Liver (tissue), 9 donors: Measurements from ENCODE around the gene MYBPC1. TPM values are rescaled to one million over a fixed set of nuclear protein-coding genes. Genes with fewer than 3 reads are reported as not detected.
"Not testable (repeated sequence)": the region's sequence is repeated elsewhere in the genome, so short reads cannot be mapped to it uniquely, and the experiment has no call there.

ENCODE experiments used
- DNase-seq: peaks from one replicate; pipeline ENCODE4 v3.0.0-alpha.2; 2017; ENCODE audit warnings: low spot score
- H3K27ac ChIP-seq, 2 donors: one replicate each; pipeline ENCODE4 v1.7.0; 2013; ENCODE audit warnings: inconsistent platforms in 2 of 2, low read length in 2 of 2, control low read depth in 1 of 2, low read depth in 1 of 2, mild to moderate bottlenecking in 1 of 2
- H3K27me3 ChIP-seq, 4 donors: one replicate each; pipeline versions ENCODE4 v1.6.1 to v1.7.0; 2013; ENCODE audit warnings: low read length in 3 of 4, inconsistent platforms in 1 of 4, mild to moderate bottlenecking in 1 of 4, moderate library complexity in 1 of 4; ENCODE audit not compliant: control insufficient read depth in 4 of 4, insufficient read depth in 4 of 4
- H3K36me3 ChIP-seq, 4 donors: one replicate each; pipeline versions ENCODE4 v1.6.1 to v1.7.0; 2013; ENCODE audit warnings: low read length in 3 of 4, mild to moderate bottlenecking in 3 of 4, low read depth in 1 of 4, moderate library complexity in 1 of 4; ENCODE audit not compliant: control insufficient read depth in 4 of 4, insufficient read depth in 3 of 4
- H3K4me1 ChIP-seq, 4 donors: one replicate each; pipeline versions ENCODE4 v1.6.1 to v1.7.0; 2013; ENCODE audit warnings: low read length in 3 of 4, mild to moderate bottlenecking in 3 of 4, moderate library complexity in 1 of 4; ENCODE audit not compliant: control insufficient read depth in 4 of 4, insufficient read depth in 4 of 4
- H3K4me3 ChIP-seq, 3 donors: one replicate each; pipeline versions ENCODE4 v1.6.1 to v1.7.0; 2013; ENCODE audit warnings: low read length in 3 of 3, control low read depth in 1 of 3, low read depth in 1 of 3, mild to moderate bottlenecking in 1 of 3
- H3K9ac ChIP-seq, 2 donors: one replicate each; pipeline ENCODE4 v1.7.0; 2013; ENCODE audit warnings: low read length in 2 of 2, mild to moderate bottlenecking in 2 of 2, moderate library complexity in 2 of 2, control low read depth in 1 of 2, low read depth in 1 of 2
- H3K9me3 ChIP-seq, 4 donors: one replicate each; pipeline versions ENCODE4 v1.6.1 to v1.7.0; 2013; ENCODE audit warnings: low read length in 3 of 4; ENCODE audit not compliant: control insufficient read depth in 4 of 4
- EGR1 ChIP-seq, 2 donors: IDR thresholded peaks; 2 replicates each; pipeline ENCODE4 v1.6.1; 2016 to 2018; ENCODE audit warnings: antibody characterized with exemption in 2 of 2, low read depth in 2 of 2
- FOXA1 ChIP-seq: IDR thresholded peaks from 2 replicates; pipeline ENCODE4 v1.6.1; 2016; ENCODE audit warnings: antibody characterized with exemption
- FOXA2 ChIP-seq: IDR thresholded peaks from 2 replicates; pipeline ENCODE4 v1.6.1; 2016; ENCODE audit warnings: antibody characterized with exemption
- GABPA ChIP-seq, 2 donors: IDR thresholded peaks in 1 of 2; conservative IDR thresholded peaks in 1 of 2; 2 replicates each; pipeline ENCODE4 v1.6.1; 2016; ENCODE audit warnings: antibody characterized with exemption in 2 of 2, mild to moderate bottlenecking in 1 of 2, moderate library complexity in 1 of 2
- HNF4A ChIP-seq, 2 donors: conservative IDR thresholded peaks; 2 replicates each; pipeline ENCODE4 v1.6.1; 2016; ENCODE audit warnings: antibody characterized with exemption in 2 of 2, mild to moderate bottlenecking in 2 of 2
- HNF4G ChIP-seq: IDR thresholded peaks from 2 replicates; pipeline ENCODE4 v1.6.1; 2016; ENCODE audit warnings: antibody characterized with exemption
- JUND ChIP-seq, 2 donors: IDR thresholded peaks; 2 replicates each; pipeline ENCODE4 v1.6.1; 2016; ENCODE audit warnings: antibody characterized with exemption in 2 of 2
- NR2F2 ChIP-seq: IDR thresholded peaks from 2 replicates; pipeline ENCODE4 v1.6.1; 2016; ENCODE audit warnings: antibody characterized with exemption
- RAD21 ChIP-seq, 2 donors: IDR thresholded peaks; 2 replicates each; pipeline ENCODE4 v1.6.1; 2016; ENCODE audit warnings: antibody characterized with exemption in 2 of 2, mild to moderate bottlenecking in 2 of 2
- RXRA ChIP-seq, 2 donors: IDR thresholded peaks; 2 replicates each; pipeline ENCODE4 v1.6.1; 2017 to 2018; ENCODE audit warnings: antibody characterized with exemption in 2 of 2, mild to moderate bottlenecking in 1 of 2
- SP1 ChIP-seq: IDR thresholded peaks from 2 replicates; pipeline ENCODE4 v1.6.1; 2018; ENCODE audit warnings: antibody characterized with exemption, mild to moderate bottlenecking
- TAF1 ChIP-seq: conservative IDR thresholded peaks from 2 replicates; pipeline ENCODE4 v1.6.1; 2016; ENCODE audit warnings: antibody characterized with exemption, mild to moderate bottlenecking
- YY1 ChIP-seq: IDR thresholded peaks from 2 replicates; pipeline ENCODE4 v1.6.1; 2016; ENCODE audit warnings: antibody characterized with exemption, mild to moderate bottlenecking
- WGBS: extraction: QIAGEN DNeasy Blood & Tissue Kit; methylation state at CpG from one replicate; pipeline ENCODE4 v1.1.7; 2013; 5-methylcytosine and 5-hydroxymethylcytosine counted together
- polyA plus RNA-seq, 2 donors: library from polyadenylated mRNA; stranded (reverse) in 1 of 2; unstranded in 1 of 2; fragments of 200-250 nt in 1 of 2; fragments of >200 nt in 1 of 2; fragmentation: Nextera tagmentation in 1 of 2; extraction: Ambion mirVana in 1 of 2; gene quantifications; one replicate each; pipeline versions ENCODE4 v1.2.1 to v1.2.3, GENCODE V29; 2013 to 2015
- total RNA-seq, 2 donors: library from RNA; depleted of rRNA; stranded (reverse); fragments of >200 nt; gene quantifications; one replicate each; pipeline ENCODE4 v1.2.3, GENCODE V29; 2014
- TF ChIP-seq, protein P1 (sequence below): IDR thresholded peaks from 2 replicates; pipeline ENCODE4 v1.6.1; 2016; ENCODE audit warnings: antibody characterized with exemption
- TF ChIP-seq, protein P2 (sequence below): IDR thresholded peaks from 2 replicates; pipeline ENCODE4 v1.6.1; 2016; ENCODE audit warnings: antibody characterized with exemption
- TF ChIP-seq, protein P3 (sequence below): IDR thresholded peaks from 2 replicates; pipeline ENCODE4 v1.6.1; 2016; ENCODE audit warnings: antibody characterized with exemption, mild to moderate bottlenecking
- TF ChIP-seq, protein P4 (sequence below): fragments of 150-350 bp; IDR thresholded peaks from 2 replicates; pipeline ENCODE4 v1.5.1; 2017; ENCODE audit warnings: improper control_type of control experiment, low read depth, low read length; ENCODE audit not compliant: missing input control
- TF ChIP-seq, protein P5 (sequence below): IDR thresholded peaks from 2 replicates; pipeline ENCODE4 v1.6.1; 2016; ENCODE audit warnings: antibody characterized with exemption
- donor health status: healthy.
- donor health status: healthy.
- donor health status: healthy.
- donor health status: healthy.
- donor health status: healthy.

The MYBPC1 gene
- total and polyA plus RNA-seq, 4 donors, result under 0.01 TPM; not detected in 3

DNA sequence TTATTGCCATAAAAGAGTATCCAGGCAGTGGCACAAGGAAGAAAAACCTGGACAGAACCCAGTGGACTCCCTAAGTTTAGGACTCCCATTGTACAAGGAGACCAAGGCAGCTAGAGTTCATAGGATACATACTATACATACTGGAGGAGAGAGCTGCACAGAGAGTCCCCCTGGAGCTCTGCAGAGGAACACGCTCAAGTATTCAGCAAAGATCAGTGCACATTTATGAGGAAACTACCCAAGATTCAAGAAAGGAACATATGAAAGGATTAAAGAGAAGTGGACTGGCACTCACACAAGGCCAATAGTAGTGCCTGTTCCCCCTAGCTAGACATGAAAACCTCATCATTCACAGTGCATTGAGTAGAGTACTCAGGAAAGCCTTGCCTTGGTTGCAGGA, 59.7 kb downstream of the MYBPC1 start:
- Histone ChIP-seq H3K9me3 (no peaks in the 10 kb centered on the region), H3K4me3 (no peak overlapping the region), H3K9ac (no peak overlapping the region), H3K27me3 (no peaks in the 10 kb centered on the region), H3K4me1 (no peaks in the 10 kb centered on the region), H3K36me3 (no peaks in the 10 kb centered on the region), H3K27ac (no peak overlapping the region)
- WGBS, result 84% methylated on average over 1 of the region's 1 CpG
- TF ChIP-seq NR2F2 (no peak), FOXA2 (no peak)
- no peak for DNase-seq

DNA sequence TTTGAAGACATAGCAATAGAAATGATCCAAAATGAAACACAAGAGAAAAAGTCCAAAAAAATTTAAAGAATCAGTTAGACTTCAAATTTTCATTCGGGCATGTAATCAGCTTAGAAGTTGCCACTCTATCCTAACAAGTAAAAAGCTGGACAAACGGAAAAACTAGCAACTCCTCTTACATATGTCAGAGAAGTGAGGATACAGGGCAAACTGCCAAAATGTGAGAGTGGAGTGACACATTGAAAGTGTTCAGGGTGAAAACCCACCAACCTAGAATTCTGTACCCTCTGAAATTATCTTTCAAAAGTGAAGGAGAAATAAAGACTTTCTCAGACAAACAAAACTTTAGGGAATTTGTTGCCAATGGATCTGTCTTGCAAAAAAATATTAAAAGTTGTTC, 60.6 kb downstream of the MYBPC1 start:
- Histone ChIP-seq H3K27me3 (no peaks in the 10 kb centered on the region), H3K9me3 (no peaks in the 10 kb centered on the region), H3K27ac (no peak overlapping the region), H3K4me3 (no peak overlapping the region), H3K9ac (no peak overlapping the region), H3K4me1 (no peaks in the 10 kb centered on the region), H3K36me3 (no peaks in the 10 kb centered on the region)
- 64% methylated on average over 2 of the region's 2 CpGs for WGBS
- DNase-seq, result no peak
- TF ChIP-seq, protein P1, sequence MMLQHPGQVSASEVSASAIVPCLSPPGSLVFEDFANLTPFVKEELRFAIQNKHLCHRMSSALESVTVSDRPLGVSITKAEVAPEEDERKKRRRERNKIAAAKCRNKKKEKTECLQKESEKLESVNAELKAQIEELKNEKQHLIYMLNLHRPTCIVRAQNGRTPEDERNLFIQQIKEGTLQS, result no peak
- no peak for TF ChIP-seq FOXA2
- no peak for TF ChIP-seq EGR1 (IDR thresholded peaks at IDR 0.05; ENCODE audit: low read depth in 2 of 2)
- TF ChIP-seq HNF4G, result no peak
- no peak for TF ChIP-seq FOXA1
- TF ChIP-seq RXRA (IDR thresholded peaks at IDR 0.05), result no peak
- TF ChIP-seq, protein P2, sequence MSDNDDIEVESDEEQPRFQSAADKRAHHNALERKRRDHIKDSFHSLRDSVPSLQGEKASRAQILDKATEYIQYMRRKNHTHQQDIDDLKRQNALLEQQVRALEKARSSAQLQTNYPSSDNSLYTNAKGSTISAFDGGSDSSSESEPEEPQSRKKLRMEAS, result no peak
- no peak for TF ChIP-seq YY1
- no peak for TF ChIP-seq HNF4A (conservative IDR thresholded peaks at IDR 0.05)
- TF ChIP-seq TAF1, result no peak

DNA sequence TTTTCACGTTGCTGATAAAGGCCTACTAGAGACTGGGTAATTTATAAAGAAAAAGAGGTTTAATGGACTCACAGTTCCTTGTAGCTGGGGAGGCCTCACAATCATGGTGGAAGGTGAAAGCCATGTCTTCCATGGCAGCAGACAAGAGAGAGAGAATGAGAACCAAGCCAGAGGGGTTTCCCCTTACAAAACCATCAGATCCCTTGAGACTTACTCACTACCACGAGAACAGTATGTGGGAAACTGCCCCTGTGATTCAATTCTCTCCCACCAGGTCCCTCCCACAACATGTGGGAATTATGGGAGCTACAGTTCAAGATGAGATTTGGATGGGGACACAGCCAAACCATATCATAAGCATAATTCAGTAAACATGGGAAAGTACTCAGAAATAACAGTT, 65.9 kb downstream of the MYBPC1 start:
- not testable (repeated sequence) for DNase-seq, H3K36me3 ChIP-seq, H3K4me1 ChIP-seq, H3K27me3 ChIP-seq, H3K9me3 ChIP-seq, H3K4me3 ChIP-seq, H3K27ac ChIP-seq, H3K9ac ChIP-seq
- 88% methylated on average over 2 of the region's 2 CpGs for WGBS

DNA sequence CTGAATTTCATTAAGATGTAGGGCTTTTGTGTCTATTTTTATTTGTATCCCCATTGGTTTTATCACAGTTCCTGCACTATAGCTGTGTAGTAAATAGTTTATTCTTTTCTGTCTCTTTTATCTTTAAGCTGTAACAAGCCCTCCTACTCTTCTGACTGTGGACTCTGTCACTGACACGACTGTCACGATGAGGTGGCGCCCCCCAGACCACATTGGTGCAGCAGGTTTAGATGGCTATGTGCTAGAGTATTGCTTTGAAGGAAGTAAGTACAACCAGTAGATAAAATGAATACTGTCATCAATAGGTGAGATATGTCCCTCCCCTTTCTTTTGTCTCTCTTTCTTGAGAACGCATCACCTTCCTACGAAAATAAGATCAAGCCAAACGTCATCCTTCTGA, 68.5 kb downstream of the MYBPC1 start:
- no peak overlapping the region for H3K4me3 ChIP-seq
- H3K27me3 ChIP-seq, result no peaks in the 10 kb centered on the region
- no peak overlapping the region for H3K9ac ChIP-seq
- no peak for DNase-seq
- 90% methylated on average over 6 of the region's 6 CpGs for WGBS
- no peak overlapping the region for H3K27ac ChIP-seq
- H3K9me3 ChIP-seq, result no peaks in the 10 kb centered on the region
- H3K36me3 ChIP-seq, result no peaks in the 10 kb centered on the region
- no peaks in the 10 kb centered on the region for H3K4me1 ChIP-seq
- TF ChIP-seq, protein P3, sequence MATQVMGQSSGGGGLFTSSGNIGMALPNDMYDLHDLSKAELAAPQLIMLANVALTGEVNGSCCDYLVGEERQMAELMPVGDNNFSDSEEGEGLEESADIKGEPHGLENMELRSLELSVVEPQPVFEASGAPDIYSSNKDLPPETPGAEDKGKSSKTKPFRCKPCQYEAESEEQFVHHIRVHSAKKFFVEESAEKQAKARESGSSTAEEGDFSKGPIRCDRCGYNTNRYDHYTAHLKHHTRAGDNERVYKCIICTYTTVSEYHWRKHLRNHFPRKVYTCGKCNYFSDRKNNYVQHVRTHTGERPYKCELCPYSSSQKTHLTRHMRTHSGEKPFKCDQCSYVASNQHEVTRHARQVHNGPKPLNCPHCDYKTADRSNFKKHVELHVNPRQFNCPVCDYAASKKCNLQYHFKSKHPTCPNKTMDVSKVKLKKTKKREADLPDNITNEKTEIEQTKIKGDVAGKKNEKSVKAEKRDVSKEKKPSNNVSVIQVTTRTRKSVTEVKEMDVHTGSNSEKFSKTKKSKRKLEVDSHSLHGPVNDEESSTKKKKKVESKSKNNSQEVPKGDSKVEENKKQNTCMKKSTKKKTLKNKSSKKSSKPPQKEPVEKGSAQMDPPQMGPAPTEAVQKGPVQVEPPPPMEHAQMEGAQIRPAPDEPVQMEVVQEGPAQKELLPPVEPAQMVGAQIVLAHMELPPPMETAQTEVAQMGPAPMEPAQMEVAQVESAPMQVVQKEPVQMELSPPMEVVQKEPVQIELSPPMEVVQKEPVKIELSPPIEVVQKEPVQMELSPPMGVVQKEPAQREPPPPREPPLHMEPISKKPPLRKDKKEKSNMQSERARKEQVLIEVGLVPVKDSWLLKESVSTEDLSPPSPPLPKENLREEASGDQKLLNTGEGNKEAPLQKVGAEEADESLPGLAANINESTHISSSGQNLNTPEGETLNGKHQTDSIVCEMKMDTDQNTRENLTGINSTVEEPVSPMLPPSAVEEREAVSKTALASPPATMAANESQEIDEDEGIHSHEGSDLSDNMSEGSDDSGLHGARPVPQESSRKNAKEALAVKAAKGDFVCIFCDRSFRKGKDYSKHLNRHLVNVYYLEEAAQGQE, result no peak
- TF ChIP-seq EGR1 (IDR thresholded peaks at IDR 0.05; ENCODE audit: low read depth in 2 of 2) (no peak), SP1 (no peak), RAD21 (IDR thresholded peaks at IDR 0.05) (no peak), TAF1 (no peak), GABPA (IDR thresholded peaks at IDR 0.05 in 1 of 2, conservative IDR thresholded peaks at IDR 0.05 in 1 of 2) (no peak), FOXA2 (no peak), FOXA1 (no peak), JUND (IDR thresholded peaks at IDR 0.05) (no peak)
- TF ChIP-seq, protein P4, sequence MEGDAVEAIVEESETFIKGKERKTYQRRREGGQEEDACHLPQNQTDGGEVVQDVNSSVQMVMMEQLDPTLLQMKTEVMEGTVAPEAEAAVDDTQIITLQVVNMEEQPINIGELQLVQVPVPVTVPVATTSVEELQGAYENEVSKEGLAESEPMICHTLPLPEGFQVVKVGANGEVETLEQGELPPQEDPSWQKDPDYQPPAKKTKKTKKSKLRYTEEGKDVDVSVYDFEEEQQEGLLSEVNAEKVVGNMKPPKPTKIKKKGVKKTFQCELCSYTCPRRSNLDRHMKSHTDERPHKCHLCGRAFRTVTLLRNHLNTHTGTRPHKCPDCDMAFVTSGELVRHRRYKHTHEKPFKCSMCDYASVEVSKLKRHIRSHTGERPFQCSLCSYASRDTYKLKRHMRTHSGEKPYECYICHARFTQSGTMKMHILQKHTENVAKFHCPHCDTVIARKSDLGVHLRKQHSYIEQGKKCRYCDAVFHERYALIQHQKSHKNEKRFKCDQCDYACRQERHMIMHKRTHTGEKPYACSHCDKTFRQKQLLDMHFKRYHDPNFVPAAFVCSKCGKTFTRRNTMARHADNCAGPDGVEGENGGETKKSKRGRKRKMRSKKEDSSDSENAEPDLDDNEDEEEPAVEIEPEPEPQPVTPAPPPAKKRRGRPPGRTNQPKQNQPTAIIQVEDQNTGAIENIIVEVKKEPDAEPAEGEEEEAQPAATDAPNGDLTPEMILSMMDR, result no peak
- TF ChIP-seq, protein P5, sequence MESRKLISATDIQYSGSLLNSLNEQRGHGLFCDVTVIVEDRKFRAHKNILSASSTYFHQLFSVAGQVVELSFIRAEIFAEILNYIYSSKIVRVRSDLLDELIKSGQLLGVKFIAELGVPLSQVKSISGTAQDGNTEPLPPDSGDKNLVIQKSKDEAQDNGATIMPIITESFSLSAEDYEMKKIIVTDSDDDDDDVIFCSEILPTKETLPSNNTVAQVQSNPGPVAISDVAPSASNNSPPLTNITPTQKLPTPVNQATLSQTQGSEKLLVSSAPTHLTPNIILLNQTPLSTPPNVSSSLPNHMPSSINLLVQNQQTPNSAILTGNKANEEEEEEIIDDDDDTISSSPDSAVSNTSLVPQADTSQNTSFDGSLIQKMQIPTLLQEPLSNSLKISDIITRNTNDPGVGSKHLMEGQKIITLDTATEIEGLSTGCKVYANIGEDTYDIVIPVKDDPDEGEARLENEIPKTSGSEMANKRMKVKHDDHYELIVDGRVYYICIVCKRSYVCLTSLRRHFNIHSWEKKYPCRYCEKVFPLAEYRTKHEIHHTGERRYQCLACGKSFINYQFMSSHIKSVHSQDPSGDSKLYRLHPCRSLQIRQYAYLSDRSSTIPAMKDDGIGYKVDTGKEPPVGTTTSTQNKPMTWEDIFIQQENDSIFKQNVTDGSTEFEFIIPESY, result no peak
